ENCODE results near the gene NT5C.
"Not testable (repeated sequence)": the region's sequence is repeated elsewhere in the genome, so short reads cannot be mapped to it uniquely, and the experiment has no call there.

The NT5C gene

GRCh38 chr17:75131278-75132017 is at the start of gene NT5C:
TSS of gene NT5C (minus strand) at chr17:75131742. CDS start at chr17:75131707, 35 bp downstream.
- peak; percentile 91 for DNase-seq

GRCh38 chr17:75181110-75181509 is 49.6 kb upstream of the NT5C start:
- no peak for DNase-seq

GRCh38 chr17:75178453-75178852 is 46.9 kb upstream of the NT5C start:
- DNase-seq = no peak

GRCh38 chr17:75176625-75177024 is 45.1 kb upstream of the NT5C start:
- DNase-seq = no peak

- DNase-seq = no peak
These were observed 43.5 kb upstream of the NT5C start for GRCh38 chr17:75174996-75175395.

- DNase-seq = no peak
These were observed 42.0 kb upstream of the NT5C start for GRCh38 chr17:75173526-75173925.

GRCh38 chr17:75168998-75169397 is 37.5 kb upstream of the NT5C start:
- no peak for DNase-seq

GRCh38 chr17:75164606-75165005 is 33.1 kb upstream of the NT5C start:
- DNase-seq = not testable (repeated sequence)

GRCh38 chr17:75163074-75163473 is 31.5 kb upstream of the NT5C start:
- no peak for DNase-seq

- no peak for DNase-seq
These were observed 28.7 kb upstream of the NT5C start for GRCh38 chr17:75160211-75160610.

- DNase-seq = no peak
These were observed 27.9 kb upstream of the NT5C start for GRCh38 chr17:75159196-75160031.

GRCh38 chr17:75158480-75158879 is 26.9 kb upstream of the NT5C start:
- DNase-seq = not testable (repeated sequence)

- no peak for DNase-seq
These were observed 23.7 kb upstream of the NT5C start for GRCh38 chr17:75155191-75155601.

GRCh38 chr17:75154195-75155106 is 22.9 kb upstream of the NT5C start, which contains the start of gene JPT1:
TSS of gene JPT1 (minus strand) at chr17:75154512. CDS start at chr17:75154397, 115 bp downstream.
- peak; percentile 97 for DNase-seq

- DNase-seq = no peak
These were observed 22.2 kb upstream of the NT5C start for GRCh38 chr17:75153780-75154194.

GRCh38 chr17:75152922-75153779 is 21.6 kb upstream of the NT5C start:
- DNase-seq = peak; percentile 31

- DNase-seq = no peak
These were observed 21.0 kb upstream of the NT5C start for GRCh38 chr17:75152523-75152921.

GRCh38 chr17:75151930-75152329 is 20.4 kb upstream of the NT5C start:
- peak; percentile 19 for DNase-seq

- DNase-seq = no peak
These were observed 16.5 kb upstream of the NT5C start for GRCh38 chr17:75147878-75148546.

GRCh38 chr17:75146592-75146991 is 15.1 kb upstream of the NT5C start:
- no peak for DNase-seq

GRCh38 chr17:75144816-75145512 is 13.4 kb upstream of the NT5C start:
- DNase-seq = no peak
